H1 (cell line): ENCODE data around the gene GAK. TPM values are rescaled to one million over a fixed set of nuclear protein-coding genes. Genes with fewer than 3 reads are reported as not detected.

Experiments used
- TBP ChIP-seq: IDR thresholded peaks from 2 replicates; pipeline ENCODE4 v1.6.1; 2011; ENCODE audit warnings: low read depth, low read length, improper control_type of control experiment
- polyA plus RNA-seq, 7 experiments: library from polyadenylated mRNA; depleted of rRNA in 3 of 7; stranded (reverse) in 5 of 7; unstranded in 2 of 7; fragments of >200 nt in 5 of 7; fragments of 200-250 nt in 2 of 7; gene quantifications; 1 replicate in 5 of 7; 2 replicates in 1 of 7; 4 replicates in 1 of 7; pipeline versions ENCODE4 v1.2.1 to v1.2.3, GENCODE V29; 2011 to 2013; ENCODE audit warnings: missing spikeins in 2 of 7, mixed read lengths in 2 of 7
- total RNA-seq: library from RNA; stranded (reverse); fragmentation: NEBNext Ultra II Directional; extraction: Animal tissue kit (Norgen Biotek cat#: 25700); gene quantifications from 2 replicates; pipeline ENCODE4 v1.2.1, GENCODE V29; 2021

The GAK gene
- total and polyA plus RNA-seq, 2 of the 8 experiments (the other 6 are each of a cell fraction or from before 2014, with no cell fraction given), result 31.5 to 70.8 TPM

- no peak for TF ChIP-seq TBP
These were observed 28.8 kb downstream of the GAK start (continued) for GRCh38 chr4:903066-904046.
